PC-9 (cell line): ENCODE measurements around the gene PWWP2B. TPM values are rescaled to one million over a fixed set of nuclear protein-coding genes. Genes with fewer than 3 reads are reported as not detected.
A peak's percentile ranks its signal among the peaks of the same experiment; 100 is the strongest.

ENCODE experiments used
- BruUV-seq: library from RNA; stranded (reverse); fragments of 400-500 nt; replicated peaks from 2 replicates; lab custom pipeline; 2021; lab: Mats Ljungman, UMichigan
- CTCF ChIA-PET: fragments of 300-600 bp; sonication (Branson Sonifier 250); formaldehyde crosslinking; loops from one replicate; lab custom pipeline; 2022; ENCODE audit warnings: antibody characterized with exemption; lab: Charles Lee
- POLR2A ChIA-PET: fragments of 300-600 bp; sonication (Branson Sonifier 250); formaldehyde crosslinking; loops from one replicate; lab custom pipeline; 2022; ENCODE audit warnings: antibody characterized with exemption; ENCODE audit not compliant: unreplicated experiment; lab: Charles Lee
- DNase-seq, 2 experiments: peaks; one replicate each; pipeline versions ENCODE4 v3.0.0 to v3.0.0-alpha.2; 2015 to 2022; ENCODE audit warnings: mixed read lengths in 1 of 2
- H2AFZ ChIP-seq: fragments of 200-600 bp; sonication (generic); 2 replicates; pipeline ENCODE4 v1.8.1; 2017; ENCODE audit warnings: antibody characterized with exemption
- H3F3A ChIP-seq: fragments of 200-600 bp; sonication (generic); 2 replicates; pipeline ENCODE4 v1.8.1; 2017; ENCODE audit warnings: antibody characterized with exemption, mild to moderate bottlenecking, low read depth; ENCODE audit not compliant: insufficient read depth
- H3K27ac ChIP-seq: fragments of 200-600 bp; sonication (generic); 2 replicates; pipeline ENCODE4 v1.6.1; 2016; ENCODE audit warnings: mixed run types
- H3K27me3 ChIP-seq: fragments of 200-600 bp; sonication (generic); 2 replicates; pipeline ENCODE4 v1.6.1; 2016; ENCODE audit warnings: low read depth, mixed run types; ENCODE audit not compliant: insufficient read depth
- H3K36me3 ChIP-seq: fragments of 200-600 bp; sonication (generic); 2 replicates; pipeline ENCODE4 v1.6.1; 2016; ENCODE audit warnings: low read depth, mixed run types
- H3K4me1 ChIP-seq: fragments of 200-600 bp; sonication (generic); replicated peaks from 2 replicates; pipeline ENCODE4 v1.6.1; 2016; ENCODE audit warnings: mixed run types; ENCODE audit not compliant: insufficient read depth
- H3K4me2 ChIP-seq: fragments of 200-600 bp; sonication (generic); 2 replicates; pipeline ENCODE4 v1.6.1; 2017; ENCODE audit warnings: mixed run types
- H3K4me3 ChIP-seq: fragments of 200-600 bp; sonication (generic); 2 replicates; pipeline ENCODE4 v1.6.1; 2016; ENCODE audit warnings: mixed run types
- H3K79me2 ChIP-seq: fragments of 200-600 bp; sonication (generic); 2 replicates; pipeline ENCODE4 v1.6.1; 2017; ENCODE audit warnings: low read depth, mixed run types
- H3K9me2 ChIP-seq: fragments of 200-600 bp; sonication (generic); 2 replicates; pipeline ENCODE4 v1.8.1; 2017; ENCODE audit warnings: mild to moderate bottlenecking; ENCODE audit not compliant: insufficient read depth
- H3K9me3 ChIP-seq: fragments of 200-600 bp; sonication (generic); 2 replicates; pipeline ENCODE4 v1.8.1; 2016; ENCODE audit warnings: low read depth; ENCODE audit not compliant: insufficient read depth
- H4K20me1 ChIP-seq: fragments of 200-600 bp; sonication (generic); 2 replicates; pipeline ENCODE4 v1.8.1; 2017; ENCODE audit not compliant: insufficient read depth
- CTCF ChIP-seq: fragments of 200-600 bp; sonication (generic); conservative IDR thresholded peaks from 2 replicates; pipeline ENCODE4 v1.6.1; 2017; ENCODE audit warnings: mixed run types, antibody characterized with exemption, mild to moderate bottlenecking, moderate library complexity
- EZH2 ChIP-seq: fragments of 200-600 bp; sonication (generic); IDR thresholded peaks from 2 replicates; pipeline ENCODE4 v1.8.0; 2017; ENCODE audit warnings: antibody characterized with exemption, low read depth
- intact Hi-C: fragments of 100-400 bp; cut with micrococcal nuclease; formaldehyde crosslinking; loops from one replicate; pipeline ENCODE4 v1.10.0; 2022; ENCODE audit not compliant: unreplicated experiment
- total RNA-seq: library from RNA; stranded (reverse); gene quantifications from 2 replicates; pipeline ENCODE4 v1.2.3, GENCODE V29; 2021

The PWWP2B gene
- total RNA-seq, 1 experiment from 2014 or later, result 16.9 TPM

- H3K4me1 ChIP-seq, result peaks cover 48% of the 10 kb centered on the region
- ChIA-PET POLR2A (interaction anchor here (0.7 kb wide), 1 partner anchor 609 kb away, joined by 4 read pairs; no protein-coding TSS in a partner anchor), CTCF (interaction anchor here (0.9 kb wide), 1 partner anchor 43 kb away, joined by 4 read pairs; no protein-coding TSS in a partner anchor)
- H3K79me2 ChIP-seq, result peaks cover 45% of the 10 kb centered on the region
- H3F3A ChIP-seq, result peaks cover 13% of the 10 kb centered on the region; the same call in 1 of the 2 replicates
- H3K4me3 ChIP-seq, result no peak overlapping the region
- no peaks in the 10 kb centered on the region for H3K36me3 ChIP-seq
- H3K9me2 ChIP-seq, result no peaks in the 10 kb centered on the region
- TF ChIP-seq EZH2, result no peak
- no peak for TF ChIP-seq CTCF
- peak overlapping the region; percentile 44 for H3K27ac ChIP-seq
- no peak for DNase-seq
- H3K4me2 ChIP-seq, result peak overlapping the region; percentile 69
- no peaks in the 10 kb centered on the region for H3K9me3 ChIP-seq
- H4K20me1 ChIP-seq, result no peaks in the 10 kb centered on the region
- no peak overlapping the region for H2AFZ ChIP-seq
- no peaks in the 10 kb centered on the region for H3K27me3 ChIP-seq
- BruUV-seq, result no TSS peak
- intact Hi-C loops, result no loop called here
These were observed 7.3 kb downstream of the PWWP2B start for GRCh38 chr10:132404169-132404880.

DNA sequence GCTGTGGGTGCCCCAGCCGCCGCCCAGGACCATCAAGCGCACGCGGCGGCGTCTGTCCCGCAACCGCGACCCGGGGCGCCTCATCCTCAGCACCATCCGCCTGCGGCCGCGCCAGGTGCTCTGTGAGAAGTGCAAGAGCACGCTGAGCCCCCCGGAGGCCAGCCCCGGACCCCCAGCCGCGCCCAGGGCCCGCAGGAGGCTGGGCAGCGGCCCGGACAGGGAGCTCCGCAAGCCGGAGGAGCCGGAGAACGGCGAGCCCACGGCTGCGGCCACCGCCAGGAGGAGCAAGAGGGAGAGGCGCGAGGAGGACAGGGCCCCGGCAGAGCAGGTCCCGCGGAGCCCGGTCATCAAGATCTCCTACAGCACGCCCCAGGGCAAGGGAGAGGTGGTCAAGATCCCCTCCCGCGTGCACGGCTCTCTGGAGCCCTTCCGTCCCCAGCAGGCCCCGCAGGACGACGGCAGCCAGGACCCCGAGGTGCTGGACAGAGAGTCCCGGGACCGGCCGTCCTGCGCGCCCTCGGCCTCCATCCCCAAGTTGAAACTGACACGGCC is 8.0 kb downstream of the PWWP2B start:
- Histone ChIP-seq H3F3A (peaks cover 13% of the 10 kb centered on the region; the same call in 1 of the 2 replicates), H3K79me2 (peaks cover 43% of the 10 kb centered on the region), H3K36me3 (no peaks in the 10 kb centered on the region), H3K4me1 (peaks cover 50% of the 10 kb centered on the region), H3K4me2 (no peak overlapping the region), H3K27me3 (no peaks in the 10 kb centered on the region), H3K9me2 (no peaks in the 10 kb centered on the region), H4K20me1 (no peaks in the 10 kb centered on the region), H2AFZ (no peak overlapping the region), H3K9me3 (no peaks in the 10 kb centered on the region), H3K4me3 (no peak overlapping the region), H3K27ac (no peak overlapping the region)
- no TSS peak for BruUV-seq
- intact Hi-C loops, result loop anchor here (5.0 kb wide), 3 partner anchors 73 to 503 kb away; partner anchors contain the start of genes INPP5A, LRRC27 and PPP2R2D
- ChIA-PET POLR2A (no interaction called here), CTCF (no interaction called here)
- no peak for DNase-seq
- TF ChIP-seq EZH2, result no peak
- no peak for TF ChIP-seq CTCF

GRCh38 chr10:132405463-132405991 is 8.5 kb downstream of the PWWP2B start:
- Histone ChIP-seq H2AFZ (no peak overlapping the region), H3F3A (peaks cover 13% of the 10 kb centered on the region; the same call in 1 of the 2 replicates), H3K4me2 (no peak overlapping the region), H3K9me3 (no peaks in the 10 kb centered on the region), H3K4me3 (no peak overlapping the region), H3K27me3 (no peaks in the 10 kb centered on the region), H3K4me1 (peaks cover 50% of the 10 kb centered on the region), H4K20me1 (no peaks in the 10 kb centered on the region), H3K79me2 (peaks cover 43% of the 10 kb centered on the region), H3K36me3 (no peaks in the 10 kb centered on the region), H3K27ac (no peak overlapping the region), H3K9me2 (no peaks in the 10 kb centered on the region)
- TF ChIP-seq CTCF (no peak), EZH2 (no peak)
- BruUV-seq, result no TSS peak
- DNase-seq, result no peak
- ChIA-PET CTCF (interaction anchor here (1.2 kb wide), 1 partner anchor 41 kb away, joined by 3 read pairs; no protein-coding TSS in a partner anchor), POLR2A (no interaction called here)
- intact Hi-C loops, result loop anchor here (5.0 kb wide), 3 partner anchors 73 to 503 kb away; partner anchors contain the start of genes INPP5A, LRRC27 and PPP2R2D
